HepG2 (cell line): ENCODE measurements around the gene DNAAF1. TPM values are rescaled to one million over a fixed set of nuclear protein-coding genes. Genes with fewer than 3 reads are reported as not detected.

Experiments
- CCDC6 ChIP-seq: sonication (generic); formaldehyde crosslinking; IDR thresholded peaks from 2 replicates; pipeline ENCODE4 v1.8.1; 2022; ENCODE audit warnings: mild to moderate bottlenecking, missing genetic modification reagents, moderate library complexity
- EZH2 ChIP-seq: conservative IDR thresholded peaks from 2 replicates; pipeline ENCODE4 v1.6.1; 2012; ENCODE audit warnings: mild to moderate bottlenecking, low read depth, low read length, moderate library complexity
- FOXK2 ChIP-seq: fragments of 450-650 bp; IDR thresholded peaks from 2 replicates; pipeline ENCODE4 v1.6.1; 2016
- FOXM1 ChIP-seq: sonication (generic); formaldehyde crosslinking; IDR thresholded peaks from 2 replicates; pipeline ENCODE4 v1.5.0; 2020; ENCODE audit warnings: missing genetic modification reagents
- FOXO1 ChIP-seq: sonication (generic); formaldehyde crosslinking; IDR thresholded peaks from 2 replicates; pipeline ENCODE4 v1.4.0; 2020; ENCODE audit warnings: missing genetic modification reagents
- GTF3A ChIP-seq: sonication (generic); formaldehyde crosslinking; conservative IDR thresholded peaks from 2 replicates; pipeline ENCODE4 v1.4.0; 2020; ENCODE audit warnings: mild to moderate bottlenecking, missing genetic modification reagents
- LCORL ChIP-seq, 2 experiments: fragments of 450-650 bp in 1 of 2; sonication (generic) in 1 of 2; formaldehyde crosslinking in 1 of 2; IDR thresholded peaks; 2 replicates each; pipeline versions ENCODE4 v1.5.0 to v1.6.1; 2017 to 2020; ENCODE audit warnings: antibody characterized with exemption in 1 of 2, missing genetic modification reagents in 1 of 2
- MAFK ChIP-seq, 2 experiments: IDR thresholded peaks in 1 of 2; conservative IDR thresholded peaks in 1 of 2; 2 replicates each; pipeline ENCODE4 v1.6.1; 2011; ENCODE audit warnings: improper control_type of control experiment in 2 of 2, low read length in 2 of 2
- MEF2D ChIP-seq: sonication (generic); formaldehyde crosslinking; IDR thresholded peaks from 2 replicates; pipeline ENCODE4 v1.5.1; 2020; ENCODE audit warnings: mild to moderate bottlenecking, missing genetic modification reagents
- PITX1 ChIP-seq: sonication (generic); formaldehyde crosslinking; IDR thresholded peaks from 2 replicates; pipeline ENCODE4 v1.5.1; 2020; ENCODE audit warnings: mild to moderate bottlenecking, missing genetic modification reagents
- SCMH1 ChIP-seq: sonication (generic); formaldehyde crosslinking; IDR thresholded peaks from 2 replicates; pipeline ENCODE4 v1.9.0; 2021; ENCODE audit warnings: missing genetic modification reagents, mild to moderate bottlenecking, borderline replicate concordance
- TBP ChIP-seq: sonication (generic); formaldehyde crosslinking; IDR thresholded peaks from 2 replicates; pipeline ENCODE4 v1.5.0; 2020; ENCODE audit warnings: missing genetic modification reagents
- ZFP36 ChIP-seq: fragments of 150-350 bp; IDR thresholded peaks from 2 replicates; pipeline ENCODE4 v1.6.1; 2018; ENCODE audit warnings: borderline replicate concordance, low read length, low read depth; ENCODE audit not compliant: partially characterized antibody
- ZFP90 ChIP-seq: sonication (generic); formaldehyde crosslinking; IDR thresholded peaks from 2 replicates; pipeline ENCODE4 v1.8.0; 2022; ENCODE audit warnings: missing genetic modification reagents, mild to moderate bottlenecking, inconsistent platforms, borderline replicate concordance
- ZNF333 ChIP-seq: sonication (generic); formaldehyde crosslinking; IDR thresholded peaks from 2 replicates; pipeline ENCODE4 v1.4.0; 2020; ENCODE audit warnings: mild to moderate bottlenecking, missing genetic modification reagents, borderline replicate concordance
- ZNF720 ChIP-seq: sonication (generic); formaldehyde crosslinking; IDR thresholded peaks from 2 replicates; pipeline ENCODE4 v1.4.0; 2020; ENCODE audit warnings: missing genetic modification reagents
- ZNF788 ChIP-seq: sonication (generic); formaldehyde crosslinking; IDR thresholded peaks from 2 replicates; pipeline ENCODE4 v1.5.0; 2020; ENCODE audit warnings: mild to moderate bottlenecking, missing genetic modification reagents, borderline replicate concordance
- polyA plus RNA-seq, 8 experiments: library from polyadenylated mRNA; depleted of rRNA in 3 of 8; stranded (reverse) in 7 of 8; unstranded in 1 of 8; fragments of >200 nt; fragmentation: Illumina TruSeq in 4 of 8; extraction: Trizol in 4 of 8; gene quantifications; 2 replicates each; pipeline versions ENCODE4 v1.2.1 to v1.2.3, GENCODE V29; 2011 to 2016; ENCODE audit warnings: low read depth in 4 of 8, missing spikeins in 1 of 8, mixed read lengths in 1 of 8; ENCODE audit not compliant: insufficient read depth in 1 of 8
- total RNA-seq, 5 experiments: library from RNA; depleted of rRNA; stranded (reverse); fragments of >200 nt; fragmentation: Illumina TruSeq; extraction: Trizol; gene quantifications; 2 replicates each; pipeline ENCODE4 v1.2.3, GENCODE V29; 2016; ENCODE audit warnings: low read depth in 1 of 5
- TF ChIP-seq, protein P1 (sequence below): sonication (generic); formaldehyde crosslinking; IDR thresholded peaks from 2 replicates; pipeline ENCODE4 v1.4.0; 2020; ENCODE audit warnings: missing genetic modification reagents
- TF ChIP-seq, protein P2 (sequence below): sonication (generic); formaldehyde crosslinking; IDR thresholded peaks from 2 replicates; pipeline ENCODE4 v1.5.0; 2020; ENCODE audit warnings: mild to moderate bottlenecking, missing genetic modification reagents
- TF ChIP-seq, protein P3 (sequence below): IDR thresholded peaks from 2 replicates; pipeline ENCODE4 v1.6.1; 2016; ENCODE audit warnings: low read depth, missing genetic modification reagents, missing compliant biosample characterization

Gene DNAAF1
- total and polyA plus RNA-seq, 2 of the 13 experiments (the other 11 are each of a cell fraction or from before 2014, with no cell fraction given), result 0.04 TPM; not detected in 1

DNA sequence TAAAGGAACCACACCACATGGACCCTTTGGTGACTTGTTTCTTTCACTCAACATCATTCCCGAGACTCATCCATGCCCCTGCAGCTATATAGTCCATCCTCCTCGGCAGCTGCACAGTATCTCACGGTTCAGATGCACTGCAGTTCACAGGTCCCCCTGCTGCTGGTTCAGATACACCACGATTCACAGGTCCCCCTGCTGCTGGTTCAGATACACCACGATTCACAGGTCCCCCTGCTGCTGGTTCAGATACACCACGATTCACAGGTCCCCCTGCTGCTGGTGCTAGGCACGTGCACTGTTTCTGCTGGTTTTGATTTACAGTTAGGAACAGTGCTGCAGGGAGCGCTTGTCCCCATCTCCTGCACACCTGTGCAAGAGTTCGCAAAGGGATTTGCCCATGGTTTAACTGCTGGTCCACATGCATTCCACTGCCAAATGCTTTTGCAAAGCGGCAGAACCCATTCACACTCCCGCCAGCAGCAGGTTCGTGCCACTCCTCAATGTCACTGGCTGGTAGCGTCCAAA, 3.9 kb upstream of the DNAAF1 start (continued):
- TF ChIP-seq, protein P1, sequence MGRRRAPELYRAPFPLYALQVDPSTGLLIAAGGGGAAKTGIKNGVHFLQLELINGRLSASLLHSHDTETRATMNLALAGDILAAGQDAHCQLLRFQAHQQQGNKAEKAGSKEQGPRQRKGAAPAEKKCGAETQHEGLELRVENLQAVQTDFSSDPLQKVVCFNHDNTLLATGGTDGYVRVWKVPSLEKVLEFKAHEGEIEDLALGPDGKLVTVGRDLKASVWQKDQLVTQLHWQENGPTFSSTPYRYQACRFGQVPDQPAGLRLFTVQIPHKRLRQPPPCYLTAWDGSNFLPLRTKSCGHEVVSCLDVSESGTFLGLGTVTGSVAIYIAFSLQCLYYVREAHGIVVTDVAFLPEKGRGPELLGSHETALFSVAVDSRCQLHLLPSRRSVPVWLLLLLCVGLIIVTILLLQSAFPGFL (CRISPR knock-in tag), result no peak
- TF ChIP-seq PITX1 (no peak; the same call in 1 of the 2 replicates), CCDC6 (CRISPR knock-in tag) (no peak), FOXO1 (no peak), EZH2 (no peak), TBP (CRISPR knock-in tag) (no peak), GTF3A (CRISPR knock-in tag) (0 out of 2 replicates have a peak, but pooled peaks have one; percentile 57), ZFP90 (no peak), FOXK2 (no peak), ZNF788 (CRISPR knock-in tag) (peak; percentile 53; the same call in 1 of the 2 replicates), ZNF720 (no peak), MEF2D (CRISPR knock-in tag) (no peak), ZFP36 (no peak), SCMH1 (CRISPR knock-in tag) (no peak), ZNF333 (CRISPR knock-in tag) (no peak), FOXM1 (CRISPR knock-in tag) (no peak), MAFK (conservative IDR thresholded peaks at IDR 0.05 in 1 of 2, IDR thresholded peaks at IDR 0.05 in 1 of 2; ENCODE audit: low read length in 2 of 2) (no peak), LCORL (IDR thresholded peaks at IDR 0.05) (no peak), LCORL (CRISPR knock-in tag; IDR thresholded peaks at IDR 0.05) (no peak)
- TF ChIP-seq, protein P2, sequence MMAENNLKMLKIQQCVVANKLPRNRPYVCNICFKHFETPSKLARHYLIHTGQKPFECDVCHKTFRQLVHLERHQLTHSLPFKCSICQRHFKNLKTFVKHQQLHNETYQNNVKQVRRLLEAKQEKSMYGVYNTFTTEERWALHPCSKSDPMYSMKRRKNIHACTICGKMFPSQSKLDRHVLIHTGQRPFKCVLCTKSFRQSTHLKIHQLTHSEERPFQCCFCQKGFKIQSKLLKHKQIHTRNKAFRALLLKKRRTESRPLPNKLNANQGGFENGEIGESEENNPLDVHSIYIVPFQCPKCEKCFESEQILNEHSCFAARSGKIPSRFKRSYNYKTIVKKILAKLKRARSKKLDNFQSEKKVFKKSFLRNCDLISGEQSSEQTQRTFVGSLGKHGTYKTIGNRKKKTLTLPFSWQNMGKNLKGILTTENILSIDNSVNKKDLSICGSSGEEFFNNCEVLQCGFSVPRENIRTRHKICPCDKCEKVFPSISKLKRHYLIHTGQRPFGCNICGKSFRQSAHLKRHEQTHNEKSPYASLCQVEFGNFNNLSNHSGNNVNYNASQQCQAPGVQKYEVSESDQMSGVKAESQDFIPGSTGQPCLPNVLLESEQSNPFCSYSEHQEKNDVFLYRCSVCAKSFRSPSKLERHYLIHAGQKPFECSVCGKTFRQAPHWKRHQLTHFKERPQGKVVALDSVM (CRISPR knock-in tag), result no peak
- TF ChIP-seq, protein P3, sequence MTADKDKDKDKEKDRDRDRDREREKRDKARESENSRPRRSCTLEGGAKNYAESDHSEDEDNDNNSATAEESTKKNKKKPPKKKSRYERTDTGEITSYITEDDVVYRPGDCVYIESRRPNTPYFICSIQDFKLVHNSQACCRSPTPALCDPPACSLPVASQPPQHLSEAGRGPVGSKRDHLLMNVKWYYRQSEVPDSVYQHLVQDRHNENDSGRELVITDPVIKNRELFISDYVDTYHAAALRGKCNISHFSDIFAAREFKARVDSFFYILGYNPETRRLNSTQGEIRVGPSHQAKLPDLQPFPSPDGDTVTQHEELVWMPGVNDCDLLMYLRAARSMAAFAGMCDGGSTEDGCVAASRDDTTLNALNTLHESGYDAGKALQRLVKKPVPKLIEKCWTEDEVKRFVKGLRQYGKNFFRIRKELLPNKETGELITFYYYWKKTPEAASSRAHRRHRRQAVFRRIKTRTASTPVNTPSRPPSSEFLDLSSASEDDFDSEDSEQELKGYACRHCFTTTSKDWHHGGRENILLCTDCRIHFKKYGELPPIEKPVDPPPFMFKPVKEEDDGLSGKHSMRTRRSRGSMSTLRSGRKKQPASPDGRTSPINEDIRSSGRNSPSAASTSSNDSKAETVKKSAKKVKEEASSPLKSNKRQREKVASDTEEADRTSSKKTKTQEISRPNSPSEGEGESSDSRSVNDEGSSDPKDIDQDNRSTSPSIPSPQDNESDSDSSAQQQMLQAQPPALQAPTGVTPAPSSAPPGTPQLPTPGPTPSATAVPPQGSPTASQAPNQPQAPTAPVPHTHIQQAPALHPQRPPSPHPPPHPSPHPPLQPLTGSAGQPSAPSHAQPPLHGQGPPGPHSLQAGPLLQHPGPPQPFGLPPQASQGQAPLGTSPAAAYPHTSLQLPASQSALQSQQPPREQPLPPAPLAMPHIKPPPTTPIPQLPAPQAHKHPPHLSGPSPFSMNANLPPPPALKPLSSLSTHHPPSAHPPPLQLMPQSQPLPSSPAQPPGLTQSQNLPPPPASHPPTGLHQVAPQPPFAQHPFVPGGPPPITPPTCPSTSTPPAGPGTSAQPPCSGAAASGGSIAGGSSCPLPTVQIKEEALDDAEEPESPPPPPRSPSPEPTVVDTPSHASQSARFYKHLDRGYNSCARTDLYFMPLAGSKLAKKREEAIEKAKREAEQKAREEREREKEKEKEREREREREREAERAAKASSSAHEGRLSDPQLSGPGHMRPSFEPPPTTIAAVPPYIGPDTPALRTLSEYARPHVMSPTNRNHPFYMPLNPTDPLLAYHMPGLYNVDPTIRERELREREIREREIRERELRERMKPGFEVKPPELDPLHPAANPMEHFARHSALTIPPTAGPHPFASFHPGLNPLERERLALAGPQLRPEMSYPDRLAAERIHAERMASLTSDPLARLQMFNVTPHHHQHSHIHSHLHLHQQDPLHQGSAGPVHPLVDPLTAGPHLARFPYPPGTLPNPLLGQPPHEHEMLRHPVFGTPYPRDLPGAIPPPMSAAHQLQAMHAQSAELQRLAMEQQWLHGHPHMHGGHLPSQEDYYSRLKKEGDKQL, result no peak
